HCT116 (cell line): ENCODE results near the gene ONECUT3. TPM values are rescaled to one million over a fixed set of nuclear protein-coding genes. Genes with fewer than 3 reads are reported as not detected.
A peak's percentile ranks its signal among the peaks of the same experiment; 100 is the strongest.

Experiments
- ATAC-seq: fragments of 200-7000 bp; cut with Tn5 transposase; 2 replicates; pipeline ENCODE4 v1.9.1; 2020; ENCODE audit warnings: mild to moderate bottlenecking, moderate library complexity
- BruUV-seq: library from RNA; stranded (reverse); fragments of 400-500 nt; replicated peaks from 2 replicates; lab custom pipeline; 2021; lab: Mats Ljungman, UMichigan
- CTCF ChIA-PET: fragments of 300-600 bp; sonication (Branson Sonifier 250); formaldehyde crosslinking; loops from one replicate; lab custom pipeline; 2021; ENCODE audit warnings: antibody characterized with exemption; lab: Charles Lee
- POLR2A ChIA-PET: fragments of 300-600, 350-600 bp; sonication (Branson Sonifier 250); formaldehyde crosslinking; loops from one replicate; lab custom pipeline; 2021; ENCODE audit warnings: antibody characterized with exemption; lab: Charles Lee
- RAD21 ChIA-PET, 2 experiments: fragments of 300-600 bp; sonication (Branson Sonifier 250); formaldehyde crosslinking; loops; one replicate each; lab custom pipeline; 2023; ENCODE audit warnings: low total read pairs in 2 of 2; ENCODE audit not compliant: uncharacterized antibody in 2 of 2, unreplicated experiment in 2 of 2, low non-redundant PET in 1 of 2; lab: Charles Lee
- DNase-seq: peaks from one replicate; pipeline ENCODE4 v3.0.0-alpha.2; 2010; ENCODE audit warnings: low read depth, low spot score
- H2AFZ ChIP-seq: fragments of 200-600 bp; shearing (Covaris generic), sonication (generic); 2 replicates; pipeline ENCODE4 v1.6.1; 2017; ENCODE audit warnings: low read depth, mixed run types, mixed read lengths, antibody characterized with exemption, low read length; ENCODE audit not compliant: poor library complexity, severe bottlenecking
- H3K27ac ChIP-seq: 2 replicates; pipeline ENCODE4 v1.5.1; 2012; ENCODE audit warnings: low read depth, low read length
- H3K27me3 ChIP-seq: fragments of 200-600 bp; sonication (generic); 2 replicates; pipeline ENCODE4 v1.6.1; 2016; ENCODE audit warnings: mixed run types, low read length, mixed read lengths; ENCODE audit not compliant: insufficient read depth
- H3K36me3 ChIP-seq, 2 experiments: fragments of 200-500 bp in 1 of 2; fragments of 200-600 bp in 1 of 2; sonication (Bioruptor generic) in 1 of 2; sonication (generic) in 1 of 2; 2 replicates each; pipeline versions ENCODE4 v1.5.1 to v1.6.1; 2014 to 2016; ENCODE audit warnings: low read length in 2 of 2, inconsistent platforms in 1 of 2, mixed read lengths in 1 of 2, mixed run types in 1 of 2; ENCODE audit not compliant: insufficient read depth in 2 of 2, control insufficient read depth in 1 of 2
- H3K4me1 ChIP-seq, 2 experiments: fragments of 200-600 bp in 1 of 2; sonication (generic) in 1 of 2; 2 replicates each; pipeline versions ENCODE4 v1.5.1 to v1.6.1; 2012 to 2017; ENCODE audit warnings: low read length in 2 of 2, inconsistent platforms in 1 of 2, mild to moderate bottlenecking in 1 of 2, mixed read lengths in 1 of 2, mixed run types in 1 of 2, moderate library complexity in 1 of 2; ENCODE audit not compliant: insufficient read depth in 2 of 2, control insufficient read depth in 1 of 2
- H3K4me2 ChIP-seq: fragments of 200-600 bp; sonication (generic); 2 replicates; pipeline ENCODE4 v1.6.1; 2017; ENCODE audit warnings: mixed run types, low read length, mixed read lengths
- H3K4me3 ChIP-seq, 2 experiments: fragments of 200-600 bp in 1 of 2; sonication (generic) in 1 of 2; replicated peaks in 1 of 2; 2 replicates each; pipeline ENCODE4 v1.5.1; 2011 to 2016; ENCODE audit warnings: low read length in 2 of 2, control low read depth in 1 of 2, low read depth in 1 of 2, mild to moderate bottlenecking in 1 of 2, mixed read lengths in 1 of 2, mixed run types in 1 of 2
- H3K79me2 ChIP-seq: fragments of 200-600 bp; sonication (generic); 2 replicates; pipeline ENCODE4 v1.6.1; 2017; ENCODE audit warnings: mild to moderate bottlenecking, mixed run types, low read length, moderate library complexity, mixed read lengths; ENCODE audit not compliant: insufficient read depth
- H3K9ac ChIP-seq: fragments of 200-600 bp; sonication (generic); 2 replicates; pipeline ENCODE4 v1.6.1; 2016; ENCODE audit warnings: low read length, mixed read lengths
- H3K9me2 ChIP-seq: fragments of 200-600 bp; sonication (generic), shearing (Covaris generic); 2 replicates; pipeline ENCODE4 v1.6.1; 2017; ENCODE audit warnings: mixed run types, mild to moderate bottlenecking, moderate library complexity; ENCODE audit not compliant: insufficient read depth
- H3K9me3 ChIP-seq, 2 experiments: fragments of 200-500 bp in 1 of 2; fragments of 200-600 bp in 1 of 2; sonication (Bioruptor generic) in 1 of 2; sonication (generic) in 1 of 2; 2 replicates each; pipeline ENCODE4 v1.6.1; 2014 to 2017; ENCODE audit warnings: low read length in 2 of 2, mixed read lengths in 2 of 2, inconsistent platforms in 1 of 2, low read depth in 1 of 2, mild to moderate bottlenecking in 1 of 2, mixed run types in 1 of 2, moderate library complexity in 1 of 2; ENCODE audit not compliant: control insufficient read depth in 1 of 2, insufficient read depth in 1 of 2
- H4K20me1 ChIP-seq: fragments of 200-600 bp; sonication (generic), shearing (Covaris generic); 2 replicates; pipeline ENCODE4 v1.6.1; 2017; ENCODE audit warnings: mixed run types, mild to moderate bottlenecking, moderate library complexity; ENCODE audit not compliant: insufficient read depth
- CBX3 ChIP-seq: IDR thresholded peaks from 2 replicates; pipeline ENCODE4 v1.6.1; 2012; ENCODE audit warnings: low read depth
- CEBPB ChIP-seq: IDR thresholded peaks from 2 replicates; pipeline ENCODE4 v1.6.1; 2012; ENCODE audit warnings: low read depth
- CTCF ChIP-seq, 3 experiments: fragments of 200-600 bp in 1 of 3; sonication (generic) in 1 of 3; IDR thresholded peaks in 2 of 3; conservative IDR thresholded peaks in 1 of 3; 2 replicates each; pipeline ENCODE4 v1.5.1; 2012 to 2017; ENCODE audit warnings: low read depth in 2 of 3, low read length in 2 of 3, antibody characterized with exemption in 1 of 3, borderline replicate concordance in 1 of 3, control low read depth in 1 of 3, mild to moderate bottlenecking in 1 of 3, mixed read lengths in 1 of 3, mixed run types in 1 of 3, moderate library complexity in 1 of 3; ENCODE audit not compliant: insufficient read depth in 1 of 3
- EZH2phosphoT487 ChIP-seq: fragments of 200-600 bp; IDR thresholded peaks from 2 replicates; pipeline ENCODE4 v1.6.1; 2018; ENCODE audit warnings: antibody characterized with exemption, borderline replicate concordance
- JUND ChIP-seq: IDR thresholded peaks from 2 replicates; pipeline ENCODE4 v1.6.1; 2012
- RAD21 ChIP-seq: IDR thresholded peaks from 2 replicates; pipeline ENCODE4 v1.6.1; 2012; ENCODE audit warnings: low read depth, mild to moderate bottlenecking
- REST ChIP-seq: IDR thresholded peaks from 2 replicates; pipeline ENCODE4 v1.6.1; 2012; ENCODE audit warnings: low read depth
- SP1 ChIP-seq: IDR thresholded peaks from 2 replicates; pipeline ENCODE4 v1.6.1; 2012; ENCODE audit warnings: low read depth
- TCF7L2 ChIP-seq: IDR thresholded peaks from 2 replicates; pipeline ENCODE4 v1.7.0; 2011; ENCODE audit warnings: borderline replicate concordance, inconsistent platforms; ENCODE audit not compliant: insufficient read depth, insufficient read length; ENCODE audit errors: extremely low read depth
- ZBTB33 ChIP-seq: IDR thresholded peaks from 2 replicates; pipeline ENCODE4 v1.6.1; 2011; ENCODE audit warnings: mild to moderate bottlenecking, low read length, moderate library complexity; ENCODE audit not compliant: insufficient replicate concordance; ENCODE audit errors: extremely low read depth
- ZNF274 ChIP-seq: fragments of 200-500 bp; sonication (Bioruptor generic); IDR thresholded peaks from 2 replicates; pipeline ENCODE4 v1.6.1; 2014; ENCODE audit warnings: mild to moderate bottlenecking, low read depth, low read length, inconsistent platforms
- intact Hi-C: fragments of 100-400 bp; cut with micrococcal nuclease; formaldehyde crosslinking; loops from 2 replicates; pipeline ENCODE4 v1.10.0; 2022
- total RNA-seq: library from RNA; stranded (reverse); gene quantifications from one replicate; pipeline ENCODE4 v1.2.1, GENCODE V29; 2021; ENCODE audit not compliant: unreplicated experiment

The ONECUT3 gene
- total RNA-seq, 1 experiment from 2014 or later: 22.1 TPM

GRCh38 chr19:1758231-1758577, 4.9 kb downstream of the ONECUT3 start:
- no peak overlapping the region for H3K4me2 ChIP-seq
- ChIA-PET RAD21 (no interaction called here), POLR2A (interaction anchor here (0.9 kb wide), 1 partner anchor 11 kb away, joined by 3 read pairs; no protein-coding TSS in a partner anchor), CTCF (no interaction called here)
- TF ChIP-seq CBX3 (no peak), CEBPB (no peak), EZH2phosphoT487 (no peak), SP1 (no peak), ZNF274 (no peak), RAD21 (no peak), CTCF (IDR thresholded peaks at IDR 0.05 in 2 of 3, conservative IDR thresholded peaks at IDR 0.05 in 1 of 3; ENCODE audit: borderline replicate concordance in 1 of 3, insufficient read depth in 1 of 3, low read depth in 2 of 3, low read length in 2 of 3) (no peak), TCF7L2 (no peak), ZBTB33 (no peak), JUND (no peak), REST (no peak)
- peaks cover 4% of the 10 kb centered on the region; the same call in 1 of the 2 replicates for H4K20me1 ChIP-seq
- peaks cover 81% of the 10 kb centered on the region for H3K79me2 ChIP-seq
- H3K4me1 ChIP-seq: peaks cover 0 to 25% of the 10 kb centered on the region in 2 experiments; a peak in 1 of 4 replicates
- H2AFZ ChIP-seq: no peak overlapping the region
- no peak overlapping the region for H3K9ac ChIP-seq
- no peaks in the 10 kb centered on the region for H3K9me2 ChIP-seq
- no peaks in the 10 kb centered on the region for H3K27me3 ChIP-seq
- H3K36me3 ChIP-seq: peaks cover 2 to 6% of the 10 kb centered on the region in 2 experiments; a peak in 1 of 4 replicates
- intact Hi-C loops: no loop called here
- H3K4me3 ChIP-seq: no peak overlapping the region
- no peak for DNase-seq
- no peak for ATAC-seq
- no TSS peak for BruUV-seq
- no peaks in the 10 kb centered on the region for H3K9me3 ChIP-seq
- 0 out of 2 replicates have a peak overlapping the region, but pooled peaks have one; percentile 8 for H3K27ac ChIP-seq
